Osteoblast (primary cell): Measurements from ENCODE around the gene SELENOO. TPM values are rescaled to one million over a fixed set of nuclear protein-coding genes. Genes with fewer than 3 reads are reported as not detected.

Experiments used
- DNase-seq: peaks from one replicate; pipeline ENCODE4 v3.0.0; 2011; ENCODE audit warnings: low spot score, mixed read lengths; ENCODE audit not compliant: insufficient read length; ENCODE audit errors: missing footprints
- H2AFZ ChIP-seq: 2 replicates; pipeline ENCODE4 v1.6.0; 2011; ENCODE audit warnings: mild to moderate bottlenecking, low read length
- H3K27ac ChIP-seq: 2 replicates; pipeline ENCODE4 v1.5.1; 2011; ENCODE audit warnings: mild to moderate bottlenecking, low read depth, low read length, moderate library complexity
- H3K27me3 ChIP-seq: 2 replicates; pipeline ENCODE4 v1.6.0; 2012; ENCODE audit warnings: mild to moderate bottlenecking, control low read depth, inconsistent platforms, low read length, moderate library complexity; ENCODE audit not compliant: insufficient read depth
- H3K36me3 ChIP-seq: 2 replicates; pipeline ENCODE4 v1.5.1; 2011; ENCODE audit warnings: mild to moderate bottlenecking, low read length, control low read depth, moderate library complexity; ENCODE audit not compliant: insufficient read depth
- H3K4me1 ChIP-seq: 2 replicates; pipeline ENCODE4 v1.5.1; 2011; ENCODE audit warnings: mild to moderate bottlenecking, low read length, control low read depth, moderate library complexity; ENCODE audit not compliant: insufficient read depth
- H3K4me2 ChIP-seq: 2 replicates; pipeline ENCODE4 v1.6.0; 2011; ENCODE audit warnings: mild to moderate bottlenecking, low read length; ENCODE audit not compliant: insufficient read depth
- H3K4me3 ChIP-seq: fragments of 200-600 bp; sonication (generic); 3 replicates; pipeline ENCODE4 v1.5.1; 2012; ENCODE audit warnings: mild to moderate bottlenecking, low read length, inconsistent platforms; ENCODE audit not compliant: insufficient read depth
- H3K79me2 ChIP-seq: 2 replicates; pipeline ENCODE4 v1.6.0; 2012; ENCODE audit warnings: mild to moderate bottlenecking, low read length, control low read depth, inconsistent platforms; ENCODE audit not compliant: insufficient read depth
- H3K9me3 ChIP-seq: 2 replicates; pipeline ENCODE4 v1.5.1; 2011; ENCODE audit warnings: low read depth, low read length, control low read depth
- H4K20me1 ChIP-seq: 2 replicates; pipeline ENCODE4 v1.6.0; 2012; ENCODE audit warnings: mild to moderate bottlenecking, low read length, control low read depth; ENCODE audit not compliant: insufficient read depth
- total RNA-seq: library from RNA; depleted of rRNA; stranded (reverse); fragments of >200 nt; gene quantifications from 2 replicates; pipeline ENCODE4 v1.2.3, GENCODE V29; 2012
- TF ChIP-seq, protein P1 (sequence below): IDR thresholded peaks from 2 replicates; pipeline ENCODE4 v1.5.1; 2011; ENCODE audit warnings: mild to moderate bottlenecking, low read depth, low read length, moderate library complexity; ENCODE audit errors: extremely low read depth

Gene SELENOO
- total RNA-seq, 1 donor = 15.6 TPM

DNA sequence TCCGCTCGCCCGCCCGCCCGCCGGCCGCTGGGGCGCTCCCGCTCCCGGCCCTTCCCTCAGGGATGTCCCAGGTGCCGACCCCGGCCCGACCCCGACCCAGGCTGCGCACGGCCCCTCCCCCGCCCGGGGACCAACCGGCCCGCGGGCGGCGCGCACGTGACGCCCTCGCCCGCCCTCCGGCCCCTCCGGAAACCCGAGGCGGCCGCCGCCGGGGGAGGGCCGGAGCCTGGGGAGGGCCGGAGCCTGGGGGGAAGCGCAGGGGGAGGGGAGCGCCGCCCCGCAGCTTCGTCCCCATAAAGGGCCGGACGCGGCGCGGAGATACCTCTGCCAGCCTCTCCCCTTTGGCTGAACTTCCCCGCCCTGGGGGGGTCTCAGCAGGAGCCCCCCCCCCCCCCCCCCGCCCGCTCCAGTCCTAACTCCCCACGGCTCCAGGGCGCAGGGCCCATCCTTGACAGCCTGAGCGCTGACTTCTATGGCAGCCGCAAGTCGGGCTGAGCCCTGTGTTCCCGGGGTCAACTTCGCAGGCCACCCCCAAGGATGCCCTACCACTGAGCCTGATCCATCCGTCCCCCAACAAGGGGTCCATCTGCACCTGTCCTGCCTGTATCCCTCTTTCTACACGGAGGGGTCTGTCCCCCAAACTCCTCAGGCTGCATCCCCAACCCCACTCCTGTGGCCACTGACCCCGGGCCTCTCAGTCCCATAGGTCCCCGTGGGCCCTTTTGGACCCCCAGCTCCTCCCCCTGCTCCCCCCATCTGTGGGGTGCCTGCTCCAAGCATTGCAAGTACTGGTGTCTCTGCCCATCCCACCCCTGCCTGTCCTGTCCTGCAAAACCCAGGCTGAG, 61.0 kb downstream of the SELENOO start, which contains the start of gene MAPK12:
MAPK12 (minus strand) TSS at position 69 of the 845 bp plus-strand sequence. CDS start 174 bp downstream, outside the sequence.
- Histone ChIP-seq H3K27ac (no peak within 1 kb of the TSS), H4K20me1 (no peaks in the 10 kb centered on the region), H3K4me3 (peak within 1 kb of the TSS; percentile 74), H3K36me3 (no peaks in the 10 kb centered on the region), H3K27me3 (no peaks in the 10 kb centered on the region), H3K4me2 (peak within 1 kb of the TSS; percentile 84), H3K4me1 (peaks cover 9% of the 10 kb centered on the region), H3K79me2 (peaks cover 15% of the 10 kb centered on the region), H3K9me3 (no peaks in the 10 kb centered on the region), H2AFZ (peak within 1 kb of the TSS; percentile 31)
- peak; percentile 98 for DNase-seq
- TF ChIP-seq, protein P1, sequence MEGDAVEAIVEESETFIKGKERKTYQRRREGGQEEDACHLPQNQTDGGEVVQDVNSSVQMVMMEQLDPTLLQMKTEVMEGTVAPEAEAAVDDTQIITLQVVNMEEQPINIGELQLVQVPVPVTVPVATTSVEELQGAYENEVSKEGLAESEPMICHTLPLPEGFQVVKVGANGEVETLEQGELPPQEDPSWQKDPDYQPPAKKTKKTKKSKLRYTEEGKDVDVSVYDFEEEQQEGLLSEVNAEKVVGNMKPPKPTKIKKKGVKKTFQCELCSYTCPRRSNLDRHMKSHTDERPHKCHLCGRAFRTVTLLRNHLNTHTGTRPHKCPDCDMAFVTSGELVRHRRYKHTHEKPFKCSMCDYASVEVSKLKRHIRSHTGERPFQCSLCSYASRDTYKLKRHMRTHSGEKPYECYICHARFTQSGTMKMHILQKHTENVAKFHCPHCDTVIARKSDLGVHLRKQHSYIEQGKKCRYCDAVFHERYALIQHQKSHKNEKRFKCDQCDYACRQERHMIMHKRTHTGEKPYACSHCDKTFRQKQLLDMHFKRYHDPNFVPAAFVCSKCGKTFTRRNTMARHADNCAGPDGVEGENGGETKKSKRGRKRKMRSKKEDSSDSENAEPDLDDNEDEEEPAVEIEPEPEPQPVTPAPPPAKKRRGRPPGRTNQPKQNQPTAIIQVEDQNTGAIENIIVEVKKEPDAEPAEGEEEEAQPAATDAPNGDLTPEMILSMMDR = no peak

DNA sequence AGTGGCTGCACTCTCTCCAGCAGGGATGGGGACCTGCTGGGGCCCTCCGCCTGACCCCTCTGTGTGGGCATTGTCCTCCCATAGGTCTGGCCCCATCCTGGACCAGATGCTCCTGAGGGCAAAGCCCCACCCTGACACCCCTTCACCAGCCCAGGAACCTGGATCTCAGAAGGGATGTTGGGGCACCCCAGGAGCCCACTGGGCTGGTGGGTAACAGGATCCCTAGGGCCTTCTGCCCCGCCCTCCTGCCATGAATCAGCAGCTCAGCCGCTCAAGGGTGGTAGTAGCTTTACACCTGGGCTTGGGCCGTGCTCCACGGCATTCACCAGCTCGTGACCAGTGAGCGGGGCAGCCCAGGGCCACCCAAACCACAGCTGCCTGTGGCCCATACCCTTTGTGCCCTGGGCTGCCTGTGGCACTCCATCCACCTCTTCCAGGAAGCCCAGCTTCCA, 61.7 kb downstream of the SELENOO start:
- no peaks in the 10 kb centered on the region for H3K27me3 ChIP-seq
- peaks cover 9% of the 10 kb centered on the region for H3K4me1 ChIP-seq
- no peak overlapping the region for H3K27ac ChIP-seq
- no peaks in the 10 kb centered on the region for H3K36me3 ChIP-seq
- TF ChIP-seq, protein P1 = no peak
- no peaks in the 10 kb centered on the region for H4K20me1 ChIP-seq
- no peak overlapping the region for H3K4me2 ChIP-seq
- H2AFZ ChIP-seq = no peak overlapping the region
- no peaks in the 10 kb centered on the region for H3K9me3 ChIP-seq
- H3K4me3 ChIP-seq = no peak overlapping the region
- H3K79me2 ChIP-seq = peaks cover 15% of the 10 kb centered on the region
- DNase-seq = no peak

DNA sequence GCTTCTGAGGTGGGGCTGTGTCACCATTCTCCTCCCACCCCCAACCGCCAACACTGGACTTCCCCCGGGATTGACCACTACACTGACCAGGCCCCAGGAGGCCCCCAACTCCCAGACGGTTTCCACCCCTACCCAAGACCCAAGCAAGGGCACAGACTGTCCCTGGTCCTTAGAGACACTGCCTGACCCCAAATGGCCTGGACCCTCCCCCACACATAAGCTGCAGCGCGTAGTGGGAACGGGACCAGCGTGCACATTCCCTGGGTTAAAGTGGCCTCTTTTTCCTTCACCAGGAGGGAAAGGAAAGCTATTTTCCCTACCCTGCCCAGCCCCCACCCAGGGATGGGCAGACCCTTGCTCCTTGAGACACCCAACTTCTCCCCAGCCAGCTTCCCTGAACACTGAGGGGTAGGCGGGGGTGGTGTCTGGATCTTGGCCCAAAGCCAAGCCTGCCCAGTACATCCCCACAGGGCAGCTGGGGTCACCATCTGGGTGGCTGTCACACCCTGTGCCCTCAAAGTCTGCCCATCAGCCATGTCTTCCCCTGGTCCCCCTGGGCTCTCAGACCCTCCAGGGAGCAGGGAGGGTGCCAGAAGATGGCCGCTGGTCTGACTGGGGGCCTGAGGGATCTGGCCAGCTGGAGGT, 62.3 kb downstream of the SELENOO start:
- no peak overlapping the region for H3K27ac ChIP-seq
- H3K4me3 ChIP-seq = no peak overlapping the region
- no peaks in the 10 kb centered on the region for H3K36me3 ChIP-seq
- peaks cover 2% of the 10 kb centered on the region for H4K20me1 ChIP-seq
- peaks cover 9% of the 10 kb centered on the region for H3K4me1 ChIP-seq
- TF ChIP-seq, protein P1 = no peak
- no peaks in the 10 kb centered on the region for H3K9me3 ChIP-seq
- no peak overlapping the region for H3K4me2 ChIP-seq
- DNase-seq = no peak
- peaks cover 15% of the 10 kb centered on the region for H3K79me2 ChIP-seq
- H3K27me3 ChIP-seq = no peaks in the 10 kb centered on the region
- H2AFZ ChIP-seq = no peak overlapping the region
